HCEC 1CT (cell line): ENCODE data around the gene NCEH1.
"Not testable (repeated sequence)": the region's sequence is repeated elsewhere in the genome, so short reads cannot be mapped to it uniquely, and the experiment has no call there.

Experiments used
- DNase-seq: peaks from one replicate; pipeline ENCODE4 v3.0.0-alpha.2; 2017

Gene NCEH1, protein sequence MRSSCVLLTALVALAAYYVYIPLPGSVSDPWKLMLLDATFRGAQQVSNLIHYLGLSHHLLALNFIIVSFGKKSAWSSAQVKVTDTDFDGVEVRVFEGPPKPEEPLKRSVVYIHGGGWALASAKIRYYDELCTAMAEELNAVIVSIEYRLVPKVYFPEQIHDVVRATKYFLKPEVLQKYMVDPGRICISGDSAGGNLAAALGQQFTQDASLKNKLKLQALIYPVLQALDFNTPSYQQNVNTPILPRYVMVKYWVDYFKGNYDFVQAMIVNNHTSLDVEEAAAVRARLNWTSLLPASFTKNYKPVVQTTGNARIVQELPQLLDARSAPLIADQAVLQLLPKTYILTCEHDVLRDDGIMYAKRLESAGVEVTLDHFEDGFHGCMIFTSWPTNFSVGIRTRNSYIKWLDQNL

DNA sequence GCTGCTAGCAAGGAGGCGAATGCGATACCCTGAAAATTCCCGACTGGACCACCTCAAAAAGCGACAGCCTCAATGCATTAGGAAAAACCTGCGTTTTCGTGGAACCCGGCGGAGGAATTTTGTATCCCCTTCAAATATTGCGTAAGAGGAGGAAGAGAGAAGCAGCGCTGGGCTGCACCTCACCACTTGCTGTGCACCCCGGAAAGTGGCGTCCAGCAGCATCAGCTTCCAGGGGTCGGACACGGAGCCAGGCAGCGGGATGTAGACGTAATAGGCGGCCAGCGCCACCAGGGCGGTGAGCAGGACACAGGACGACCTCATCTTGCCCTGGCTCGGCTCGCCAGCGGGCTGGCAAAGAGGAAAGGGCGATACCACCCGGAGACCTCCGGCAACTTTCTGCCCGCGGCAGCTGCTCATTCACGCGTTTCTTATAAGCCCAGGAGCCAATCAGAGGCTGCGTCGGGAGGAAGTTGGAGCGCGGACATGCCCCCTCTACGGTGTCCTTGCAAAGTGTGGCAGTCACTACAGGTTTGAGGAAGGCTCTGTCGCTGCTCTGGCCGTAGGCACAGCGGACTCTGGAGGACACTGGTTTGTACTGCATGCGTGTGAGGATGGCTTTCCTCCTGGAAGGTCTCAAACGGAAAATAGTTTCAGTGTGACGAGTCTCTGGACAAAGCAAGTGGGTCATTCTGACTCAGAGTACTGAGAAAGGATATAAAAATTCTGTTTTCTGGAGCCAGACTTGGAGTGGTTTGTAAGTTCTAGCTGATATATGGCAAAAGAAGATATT lies at the start of gene NCEH1:
Gene NCEH1 (minus strand): TSS at position 404 of the 790 bp plus-strand sequence. CDS start 83 bp downstream, at position 321.
- peak; percentile 100 for DNase-seq

DNA sequence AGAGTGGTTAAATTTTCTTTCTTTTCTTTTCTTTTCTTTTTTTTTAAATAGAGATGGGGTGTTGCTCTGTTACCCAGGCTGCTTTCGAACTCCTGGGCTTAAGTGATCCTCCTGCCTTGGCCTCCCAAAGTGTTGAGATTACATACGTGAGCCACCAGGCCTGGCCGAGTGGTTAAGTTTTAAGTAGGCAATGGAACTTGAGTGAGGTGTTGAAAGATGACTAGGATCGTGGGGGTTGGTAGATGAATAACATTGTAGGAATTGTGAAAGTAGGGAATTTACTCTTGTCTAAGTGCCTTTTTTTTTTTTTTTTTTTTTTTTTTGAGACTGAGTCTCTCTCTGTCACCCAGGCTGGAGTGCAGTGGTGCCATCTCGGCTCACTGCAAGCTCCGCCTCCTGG lies 49.5 kb upstream of the NCEH1 start:
- peak; percentile 62 for DNase-seq

GRCh38 chr3:172753125-172753524 lies 42.3 kb upstream of the NCEH1 start:
- no peak for DNase-seq

DNA sequence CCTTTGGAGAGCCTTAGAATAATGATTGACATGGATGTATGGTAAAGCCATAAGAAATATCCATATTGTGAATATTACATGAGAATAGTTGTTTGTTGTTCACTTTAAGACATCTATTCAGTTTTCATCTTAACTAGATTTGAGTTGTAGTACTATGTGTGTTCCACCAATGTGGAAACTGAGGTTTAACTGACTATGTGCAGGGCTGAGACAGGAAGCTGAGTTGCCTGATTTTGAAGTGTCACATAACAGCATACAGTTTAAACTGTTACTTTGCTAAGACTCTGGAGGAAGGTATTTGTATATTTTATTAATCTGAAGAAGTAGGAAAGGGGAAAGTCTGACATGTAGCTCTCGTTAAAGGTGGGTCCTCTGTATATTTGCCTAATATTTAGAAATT lies 41.8 kb upstream of the NCEH1 start:
- no peak for DNase-seq

DNA sequence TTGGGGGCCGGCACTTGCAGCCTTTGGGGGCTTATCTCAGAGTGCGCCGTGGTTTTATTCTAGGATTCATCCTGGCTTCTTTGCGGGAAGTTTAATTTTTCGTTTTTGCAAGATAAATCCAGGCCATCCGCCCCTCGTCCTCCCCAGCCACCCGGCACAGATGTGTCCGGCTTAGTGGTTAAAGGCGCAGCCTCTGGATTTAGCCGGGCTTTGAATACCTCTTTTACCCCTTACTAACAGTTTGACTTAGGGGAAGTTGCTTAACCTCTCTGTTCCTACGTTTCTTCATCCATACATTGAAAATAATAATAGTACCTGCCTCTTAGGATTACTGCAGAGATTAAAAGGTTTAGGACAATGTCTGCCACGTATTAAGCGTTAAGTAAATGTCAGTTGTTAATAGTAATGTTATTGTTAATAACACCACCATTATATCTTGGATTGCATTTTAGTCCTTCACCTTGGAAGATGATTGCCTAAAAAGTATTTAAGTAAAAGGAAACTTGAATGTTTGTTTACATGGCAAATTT lies 40.4 kb upstream of the NCEH1 start:
- DNase-seq = peak; percentile 38

- DNase-seq = peak; percentile 100
These were observed 39.7 kb upstream of the NCEH1 start, which contains the start of gene ECT2 for GRCh38 chr3:172750368-172751174. Gene ECT2, plus strand, starts transcription at chr3:172750726. Its CDS starts 3,805 bp downstream, at chr3:172754531.

GRCh38 chr3:172750069-172750367 lies 39.2 kb upstream of the NCEH1 start:
- no peak for DNase-seq

GRCh38 chr3:172749230-172749965 lies 38.5 kb upstream of the NCEH1 start:
- DNase-seq = peak; percentile 96

DNA sequence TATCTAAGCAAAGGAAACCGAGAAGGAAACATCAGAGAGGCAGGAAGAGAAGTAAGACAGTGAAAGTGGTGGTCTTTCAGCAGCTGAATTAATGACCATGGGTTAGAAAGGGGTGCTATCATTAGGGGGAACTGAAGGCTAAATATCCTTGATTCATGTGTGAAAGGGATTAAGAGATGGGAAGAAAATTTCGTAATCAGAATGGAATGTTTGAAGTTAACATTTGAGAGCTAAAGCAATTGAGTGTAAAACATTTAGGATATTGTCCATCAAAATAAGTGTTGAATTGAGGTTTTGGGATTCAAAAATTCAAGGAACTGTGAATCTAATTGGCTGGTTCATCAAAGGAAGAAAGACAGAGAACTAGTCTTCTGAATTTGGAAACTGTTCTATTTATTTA lies 35.6 kb upstream of the NCEH1 start:
- peak; percentile 37 for DNase-seq

GRCh38 chr3:172739462-172739861 lies 28.6 kb upstream of the NCEH1 start:
- no peak for DNase-seq

DNA sequence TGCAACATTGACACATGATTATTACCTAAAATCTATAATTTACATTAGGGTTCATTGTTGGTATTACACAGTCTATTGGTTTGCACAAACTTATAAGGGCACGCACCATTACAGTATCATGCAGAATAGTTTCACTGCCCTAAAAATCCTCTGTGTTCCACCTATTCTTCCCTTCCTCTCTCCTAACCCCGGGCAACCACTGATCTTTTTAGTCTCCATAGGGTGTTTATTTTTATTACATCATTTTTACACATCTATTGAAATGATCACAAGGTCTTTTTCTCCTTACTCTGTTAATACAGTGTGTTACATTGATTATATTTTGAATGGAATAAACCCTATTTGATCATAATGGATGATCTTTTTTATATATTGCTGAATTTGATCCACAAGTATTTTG lies 24.1 kb upstream of the NCEH1 start:
- DNase-seq = no peak

DNA sequence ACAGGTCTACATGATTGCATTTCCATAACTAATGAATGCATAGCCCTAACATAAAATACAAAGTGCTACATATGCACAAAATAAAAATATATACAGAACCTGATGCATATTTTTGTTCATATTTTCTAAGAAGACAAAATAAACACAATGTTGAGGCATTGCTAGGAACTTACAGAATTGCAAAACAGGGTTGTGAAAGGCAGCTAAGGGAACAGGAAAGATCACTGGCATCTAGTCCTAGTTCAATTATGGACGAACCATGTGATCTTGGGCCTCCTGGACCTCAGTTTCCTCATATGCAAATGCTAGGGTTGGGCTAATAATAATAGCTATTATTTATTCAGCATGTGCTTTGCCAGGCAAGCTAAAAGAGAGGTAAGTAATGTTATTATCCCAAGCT lies 15.5 kb upstream of the NCEH1 start:
- DNase-seq = no peak

GRCh38 chr3:172722536-172723040 lies 11.7 kb upstream of the NCEH1 start:
- not testable (repeated sequence) for DNase-seq

- peak; percentile 24 for DNase-seq
These were observed 6.7 kb upstream of the NCEH1 start for GRCh38 chr3:172717493-172718088.

DNA sequence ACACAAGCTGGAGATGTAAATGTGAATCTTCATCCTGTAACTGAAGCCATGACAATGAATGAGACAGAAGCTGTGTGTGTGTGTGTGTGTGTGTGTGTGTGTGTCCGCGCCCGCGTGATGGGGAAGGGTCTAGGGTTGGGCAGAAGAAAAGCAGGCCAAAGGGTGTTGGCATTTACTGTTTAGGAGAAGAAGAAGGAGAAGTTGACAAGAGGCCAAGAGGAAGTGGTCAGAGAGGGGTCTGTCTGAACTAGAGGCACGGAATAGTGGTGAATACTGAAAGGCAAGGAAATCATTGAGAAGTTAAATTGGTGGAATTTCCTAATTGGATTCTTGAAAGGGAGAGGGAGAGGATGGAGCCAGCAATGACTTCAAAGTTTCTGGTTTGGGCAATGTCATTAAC lies 5.6 kb upstream of the NCEH1 start:
- no peak for DNase-seq

- no peak for DNase-seq
These were observed 2.4 kb upstream of the NCEH1 start for GRCh38 chr3:172713316-172713715.

- no peak for DNase-seq
These were observed 558 bp upstream of the NCEH1 start for GRCh38 chr3:172711454-172711795.

DNA sequence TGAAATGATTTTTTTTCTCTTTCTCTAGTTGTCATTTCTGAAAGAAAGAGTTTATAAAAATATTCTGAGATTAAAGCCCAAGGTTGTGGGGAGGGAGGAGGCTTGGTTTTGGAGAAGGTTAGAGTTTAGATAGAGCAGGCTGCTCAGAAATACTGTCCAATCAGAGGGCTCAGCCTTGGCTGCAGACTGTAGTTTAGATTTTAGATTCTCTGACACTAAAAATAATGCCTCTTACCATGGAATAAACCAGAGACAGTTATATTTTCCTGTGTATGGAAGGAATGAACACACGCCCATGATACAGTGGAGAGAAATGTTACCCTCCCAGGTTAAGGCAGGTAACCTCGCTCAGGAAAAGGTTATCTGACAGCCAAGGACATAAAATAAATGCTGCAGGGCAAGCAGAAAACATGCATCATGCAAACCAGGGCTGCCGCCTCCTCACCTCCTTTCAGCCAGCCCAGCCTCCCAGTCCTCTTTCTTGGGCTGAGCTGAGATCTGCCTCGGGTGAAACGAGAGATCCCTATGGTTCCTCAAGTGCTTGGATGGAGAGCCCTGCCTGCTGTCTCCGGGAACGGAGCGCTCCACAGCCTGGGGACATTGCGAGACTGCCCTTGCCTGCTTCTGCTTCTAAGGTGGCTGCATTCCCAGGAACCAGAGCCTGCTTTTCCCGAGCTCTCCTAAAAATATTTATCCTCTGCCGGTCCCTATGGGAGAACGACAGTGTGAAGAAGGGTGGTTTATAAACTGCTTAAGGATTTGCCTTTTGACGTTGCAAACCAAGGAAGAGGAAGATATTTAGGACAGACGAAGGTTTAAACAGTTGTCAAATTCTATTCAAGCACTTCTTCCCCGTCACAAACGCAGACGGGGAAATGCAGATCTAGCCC lies 848 bp downstream of the NCEH1 start:
- peak; percentile 41 for DNase-seq

DNA sequence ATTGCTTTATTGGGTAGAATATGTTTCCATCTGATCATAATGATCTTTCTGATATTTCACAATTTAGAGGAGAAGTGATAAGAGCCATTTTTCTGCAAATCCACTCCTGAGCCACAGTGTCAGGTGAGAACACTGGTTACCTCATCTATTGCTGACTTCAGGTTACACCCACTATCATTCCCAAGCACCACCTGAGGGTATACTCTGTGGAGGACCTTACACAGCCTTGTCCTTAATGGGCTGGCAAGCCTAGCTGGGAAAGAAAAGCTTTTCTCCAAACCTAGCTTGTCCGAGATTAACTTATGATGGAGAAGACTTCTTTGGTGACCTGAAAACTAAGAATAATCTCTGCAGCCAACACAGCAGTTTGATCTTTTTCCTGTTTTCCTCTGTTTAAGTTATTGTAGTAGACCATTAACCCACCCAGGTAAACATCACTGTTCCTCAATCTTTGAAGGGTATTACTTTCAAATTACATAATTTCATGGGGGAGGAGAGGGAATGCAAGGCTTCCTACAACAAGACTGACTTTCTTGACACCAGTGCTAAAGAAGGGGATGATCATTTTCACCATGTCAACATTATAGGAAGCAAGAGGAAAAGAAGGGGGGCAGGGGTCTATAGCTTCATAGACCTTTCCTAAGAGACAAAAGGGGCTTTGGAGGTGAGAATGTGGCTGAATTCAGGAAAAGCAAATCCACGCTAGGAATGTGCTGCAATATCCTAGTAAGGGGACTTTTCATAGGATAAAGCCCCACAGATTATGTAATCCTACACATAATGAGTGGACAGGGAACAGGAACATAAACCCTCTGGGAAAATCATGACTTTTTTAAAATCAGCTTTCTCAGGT lies 1.7 kb downstream of the NCEH1 start:
- no peak for DNase-seq

DNA sequence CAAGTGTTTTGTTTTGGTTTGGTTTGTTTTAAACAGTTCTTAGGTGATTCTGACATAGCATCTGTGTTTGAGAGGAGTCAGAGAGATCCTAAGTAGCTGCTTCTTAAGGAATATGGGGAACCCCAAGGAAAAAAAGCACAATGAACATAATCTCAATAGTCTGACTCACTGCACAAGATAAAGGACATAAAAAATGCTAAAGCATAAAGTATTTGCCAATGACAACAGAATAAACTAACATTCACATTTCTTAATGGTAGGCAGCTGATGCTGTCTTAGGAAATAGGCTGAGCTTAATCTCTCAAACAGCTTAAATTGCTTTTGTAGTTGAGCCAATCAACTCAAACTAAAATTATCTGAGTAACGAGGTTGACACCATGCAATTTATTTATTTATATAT lies 2.9 kb downstream of the NCEH1 start:
- peak; percentile 75 for DNase-seq
